WTC11 (cell line): ENCODE measurements around the gene PLXDC2. TPM values are rescaled to one million over a fixed set of nuclear protein-coding genes. Genes with fewer than 3 reads are reported as not detected.
A peak's percentile ranks its signal among the peaks of the same experiment; 100 is the strongest.

ENCODE experiments used
- ATAC-seq: fragments of 200-7000 bp; cut with Tn5 transposase; 2 replicates; pipeline ENCODE4 v1.10.0; 2021; ENCODE audit warnings: mild to moderate bottlenecking, moderate library complexity
- CTCF ChIA-PET: fragments of 300-600 bp; sonication (Branson Sonifier 250); formaldehyde crosslinking; loops from one replicate; lab custom pipeline; 2021; ENCODE audit warnings: antibody characterized with exemption; lab: Charles Lee
- POLR2A ChIA-PET: fragments of 350-600 bp; sonication (Branson Sonifier 250); formaldehyde crosslinking; loops from one replicate; lab custom pipeline; 2021; ENCODE audit warnings: antibody characterized with exemption; lab: Charles Lee
- DNase-seq: peaks from one replicate; pipeline ENCODE4 v3.0.0; 2021; ENCODE audit warnings: low spot score
- H3K27ac Mint-ChIP-seq: 2 replicates; pipeline ENCODE4 v1.8.0; 2021; ENCODE audit warnings: mixed read lengths
- H3K27me3 Mint-ChIP-seq: 2 replicates; pipeline ENCODE4 v1.8.0; 2021; ENCODE audit warnings: low read depth, mild to moderate bottlenecking, moderate library complexity, mixed read lengths
- H3K36me3 Mint-ChIP-seq: 2 replicates; pipeline ENCODE4 v1.8.0; 2021; ENCODE audit warnings: mixed read lengths
- H3K4me1 Mint-ChIP-seq: 2 replicates; pipeline ENCODE4 v1.8.0; 2022; ENCODE audit warnings: mixed read lengths
- H3K4me3 Mint-ChIP-seq: 2 replicates; pipeline ENCODE4 v1.8.0; 2021; ENCODE audit warnings: mild to moderate bottlenecking, moderate library complexity, mixed read lengths
- H3K9me3 Mint-ChIP-seq: 2 replicates; pipeline ENCODE4 v1.8.0; 2021; ENCODE audit warnings: mixed read lengths
- AFF4 ChIP-seq: sonication (generic); formaldehyde crosslinking; IDR thresholded peaks from 2 replicates; pipeline ENCODE4 v1.8.1; 2023; ENCODE audit warnings: mild to moderate bottlenecking, missing genetic modification reagents, borderline replicate concordance
- ERG ChIP-seq: fragments of 250-450 bp; sonication (Bioruptor Pico); IDR thresholded peaks from 2 replicates; pipeline ENCODE4 v1.8.0; 2021; ENCODE audit warnings: mild to moderate bottlenecking
- FOXJ3 ChIP-seq: sonication (generic); formaldehyde crosslinking; IDR thresholded peaks from 2 replicates; pipeline ENCODE4 v1.9.0; 2021; ENCODE audit warnings: missing genetic modification reagents, mild to moderate bottlenecking, borderline replicate concordance
- FOXK1 ChIP-seq: sonication (generic); formaldehyde crosslinking; IDR thresholded peaks from 2 replicates; pipeline ENCODE4 v1.8.0; 2022; ENCODE audit warnings: mild to moderate bottlenecking, moderate library complexity, missing genetic modification reagents
- GTF2I ChIP-seq: fragments of 250-450 bp; sonication (Bioruptor Pico); conservative IDR thresholded peaks from 2 replicates; pipeline ENCODE4 v1.4.0; 2021; ENCODE audit warnings: mild to moderate bottlenecking
- HMGA2 ChIP-seq: fragments of 250-450 bp; sonication (Bioruptor Pico); IDR thresholded peaks from 2 replicates; pipeline ENCODE4 v1.4.0; 2021; ENCODE audit warnings: mild to moderate bottlenecking, moderate library complexity
- JAZF1 ChIP-seq: fragments of 250-450 bp; sonication (Bioruptor Pico); IDR thresholded peaks from 2 replicates; pipeline ENCODE4 v1.9.0; 2021; ENCODE audit warnings: moderate library complexity, mild to moderate bottlenecking, inconsistent platforms
- JUN ChIP-seq: sonication (generic); formaldehyde crosslinking; IDR thresholded peaks from 2 replicates; pipeline ENCODE4 v1.8.0; 2023; ENCODE audit warnings: mild to moderate bottlenecking, missing genetic modification reagents
- MLX ChIP-seq: sonication (generic); formaldehyde crosslinking; IDR thresholded peaks from 2 replicates; pipeline ENCODE4 v1.8.1; 2023; ENCODE audit warnings: mild to moderate bottlenecking, missing genetic modification reagents, moderate library complexity
- NR3C1 ChIP-seq: sonication (generic); formaldehyde crosslinking; conservative IDR thresholded peaks from 2 replicates; pipeline ENCODE4 v1.8.1; 2023; ENCODE audit warnings: low read depth, mild to moderate bottlenecking, missing genetic modification reagents
- PRRX2 ChIP-seq: fragments of 250-450 bp; sonication (Bioruptor Pico); IDR thresholded peaks from 2 replicates; pipeline ENCODE4 v1.8.0; 2021; ENCODE audit warnings: mild to moderate bottlenecking
- STAT6 ChIP-seq: sonication (generic); formaldehyde crosslinking; conservative IDR thresholded peaks from 2 replicates; pipeline ENCODE4 v1.8.1; 2023; ENCODE audit warnings: mild to moderate bottlenecking, low read depth, missing genetic modification reagents, moderate library complexity
- TEAD1 ChIP-seq: sonication (generic); formaldehyde crosslinking; IDR thresholded peaks from 2 replicates; pipeline ENCODE4 v1.8.0; 2022; ENCODE audit warnings: mild to moderate bottlenecking, missing genetic modification reagents
- TEAD4 ChIP-seq: sonication (generic); formaldehyde crosslinking; IDR thresholded peaks from 2 replicates; pipeline ENCODE4 v1.8.0; 2022; ENCODE audit warnings: mild to moderate bottlenecking, missing genetic modification reagents
- ZNF396 ChIP-seq: fragments of 250-450 bp; sonication (Bioruptor Pico); IDR thresholded peaks from 2 replicates; pipeline ENCODE4 v1.8.0; 2021; ENCODE audit warnings: mild to moderate bottlenecking, moderate library complexity, borderline replicate concordance
- ZNF425 ChIP-seq: fragments of 250-450 bp; sonication (Bioruptor Pico); conservative IDR thresholded peaks from 2 replicates; pipeline ENCODE4 v1.9.0; 2021; ENCODE audit warnings: mild to moderate bottlenecking
- ZNF671 ChIP-seq: fragments of 250-450 bp; sonication (Bioruptor Pico); IDR thresholded peaks from 2 replicates; pipeline ENCODE4 v1.8.0; 2021; ENCODE audit warnings: mild to moderate bottlenecking
- total RNA-seq: library from RNA; stranded (reverse); gene quantifications from 3 replicates; pipeline ENCODE4 v1.2.3, GENCODE V29; 2021
- TF ChIP-seq, protein P1 (sequence below): sonication (generic); formaldehyde crosslinking; IDR thresholded peaks from 2 replicates; pipeline ENCODE4 v1.8.1; 2023; ENCODE audit warnings: mild to moderate bottlenecking, missing genetic modification reagents

PLXDC2 gene
- total RNA-seq, 1 experiment from 2014 or later = 31.7 TPM

DNA sequence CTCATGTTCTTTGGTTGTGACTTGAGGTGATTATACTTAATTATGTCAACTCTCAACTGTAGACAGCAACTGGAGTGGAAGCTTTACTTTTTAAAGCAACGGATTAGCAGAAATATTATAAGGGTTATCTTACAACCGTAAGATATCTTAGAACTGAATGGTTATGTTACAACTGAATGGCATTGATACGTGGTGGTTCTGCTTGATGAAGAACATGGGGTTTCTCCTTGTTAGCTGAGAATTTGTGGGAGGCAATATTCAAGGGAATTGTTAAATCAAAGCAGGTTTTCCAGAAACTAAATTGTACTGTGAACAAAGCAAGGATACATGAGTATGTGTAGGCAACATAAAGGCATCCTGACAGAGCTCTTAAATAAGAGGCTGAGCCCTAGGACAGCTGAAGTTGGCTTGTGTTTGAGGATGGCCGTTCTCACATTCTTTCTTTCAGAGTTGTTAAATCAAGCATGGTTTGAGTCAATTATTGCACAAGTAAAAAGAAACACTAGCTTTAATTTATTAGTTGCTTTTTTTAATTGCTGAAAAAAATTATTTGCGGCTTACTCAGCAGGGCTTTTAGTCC lies 350.0 kb downstream of the PLXDC2 start:
- H3K27me3 Mint-ChIP-seq = no peaks in the 10 kb centered on the region
- DNase-seq = no peak
- no peak overlapping the region for H3K4me3 Mint-ChIP-seq
- TF ChIP-seq STAT6 (no peak), TEAD1 (CRISPR knock-in tag) (no peak), ZNF425 (CRISPR knock-in tag) (no peak), PRRX2 (no peak), ERG (CRISPR knock-in tag) (no peak)
- H3K27ac Mint-ChIP-seq = peak overlapping the region; percentile 46
- H3K4me1 Mint-ChIP-seq = peaks cover 26% of the 10 kb centered on the region
- CTCF ChIA-PET = no interaction called here
- ATAC-seq = no peak
- POLR2A ChIA-PET = no interaction called here
- no peaks in the 10 kb centered on the region for H3K9me3 Mint-ChIP-seq
- H3K36me3 Mint-ChIP-seq = no peaks in the 10 kb centered on the region

DNA sequence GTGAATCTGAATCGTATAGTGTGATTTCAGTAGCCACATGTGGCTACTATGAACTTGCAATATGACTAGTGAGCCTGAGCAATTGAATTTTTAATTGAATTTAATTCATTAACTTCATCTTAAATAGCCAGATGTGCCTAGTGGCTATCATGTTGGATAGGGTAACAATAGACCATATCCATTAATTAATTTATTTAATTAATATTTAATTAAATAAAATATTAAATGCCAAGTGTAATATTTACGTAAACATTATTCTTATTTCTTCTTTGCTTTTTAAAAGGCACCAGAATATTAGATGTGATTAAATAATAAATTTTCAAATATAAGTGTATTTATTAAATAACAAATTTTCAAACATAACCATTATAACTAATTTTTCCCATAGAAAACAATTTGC lies 354.4 kb downstream of the PLXDC2 start:
- TF ChIP-seq HMGA2 (peak; percentile 94), TEAD1 (CRISPR knock-in tag) (no peak), MLX (CRISPR knock-in tag) (no peak), AFF4 (CRISPR knock-in tag) (no peak), ZNF396 (CRISPR knock-in tag) (no peak)
- H3K27ac Mint-ChIP-seq = no peak overlapping the region
- no peak overlapping the region for H3K4me3 Mint-ChIP-seq
- no peaks in the 10 kb centered on the region for H3K27me3 Mint-ChIP-seq
- H3K4me1 Mint-ChIP-seq = peaks cover 37% of the 10 kb centered on the region
- DNase-seq = no peak
- no peaks in the 10 kb centered on the region for H3K9me3 Mint-ChIP-seq
- H3K36me3 Mint-ChIP-seq = no peaks in the 10 kb centered on the region
- no peak for ATAC-seq
- CTCF ChIA-PET = no interaction called here
- POLR2A ChIA-PET = no interaction called here

GRCh38 chr10:20173046-20173445 lies 356.8 kb downstream of the PLXDC2 start:
- CTCF ChIA-PET = no interaction called here
- Mint-ChIP-seq H3K36me3 (no peaks in the 10 kb centered on the region), H3K27ac (no peak overlapping the region), H3K4me3 (no peak overlapping the region), H3K27me3 (no peaks in the 10 kb centered on the region), H3K9me3 (no peaks in the 10 kb centered on the region), H3K4me1 (peaks cover 20% of the 10 kb centered on the region)
- TF ChIP-seq ZNF671 (no peak), GTF2I (CRISPR knock-in tag) (no peak), JUN (CRISPR knock-in tag) (no peak), JAZF1 (CRISPR knock-in tag) (no peak), TEAD4 (no peak), FOXK1 (no peak), NR3C1 (no peak), FOXJ3 (no peak)
- TF ChIP-seq, protein P1, sequence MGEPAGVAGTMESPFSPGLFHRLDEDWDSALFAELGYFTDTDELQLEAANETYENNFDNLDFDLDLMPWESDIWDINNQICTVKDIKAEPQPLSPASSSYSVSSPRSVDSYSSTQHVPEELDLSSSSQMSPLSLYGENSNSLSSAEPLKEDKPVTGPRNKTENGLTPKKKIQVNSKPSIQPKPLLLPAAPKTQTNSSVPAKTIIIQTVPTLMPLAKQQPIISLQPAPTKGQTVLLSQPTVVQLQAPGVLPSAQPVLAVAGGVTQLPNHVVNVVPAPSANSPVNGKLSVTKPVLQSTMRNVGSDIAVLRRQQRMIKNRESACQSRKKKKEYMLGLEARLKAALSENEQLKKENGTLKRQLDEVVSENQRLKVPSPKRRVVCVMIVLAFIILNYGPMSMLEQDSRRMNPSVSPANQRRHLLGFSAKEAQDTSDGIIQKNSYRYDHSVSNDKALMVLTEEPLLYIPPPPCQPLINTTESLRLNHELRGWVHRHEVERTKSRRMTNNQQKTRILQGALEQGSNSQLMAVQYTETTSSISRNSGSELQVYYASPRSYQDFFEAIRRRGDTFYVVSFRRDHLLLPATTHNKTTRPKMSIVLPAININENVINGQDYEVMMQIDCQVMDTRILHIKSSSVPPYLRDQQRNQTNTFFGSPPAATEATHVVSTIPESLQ = no peak
- POLR2A ChIA-PET = no interaction called here
- no peak for ATAC-seq
- DNase-seq = no peak
